Measurements from ENCODE around the gene CD1D.
"Not testable (repeated sequence)": the region's sequence is repeated elsewhere in the genome, so short reads cannot be mapped to it uniquely, and the experiment has no call there.

Gene CD1D

GRCh38 chr1:158180741-158181576 is at the start of gene CD1D:
TSS of gene CD1D (plus strand) at chr1:158180895. CDS start at chr1:158181102, 207 bp downstream.
- peak; percentile 7 for DNase-seq

DNA sequence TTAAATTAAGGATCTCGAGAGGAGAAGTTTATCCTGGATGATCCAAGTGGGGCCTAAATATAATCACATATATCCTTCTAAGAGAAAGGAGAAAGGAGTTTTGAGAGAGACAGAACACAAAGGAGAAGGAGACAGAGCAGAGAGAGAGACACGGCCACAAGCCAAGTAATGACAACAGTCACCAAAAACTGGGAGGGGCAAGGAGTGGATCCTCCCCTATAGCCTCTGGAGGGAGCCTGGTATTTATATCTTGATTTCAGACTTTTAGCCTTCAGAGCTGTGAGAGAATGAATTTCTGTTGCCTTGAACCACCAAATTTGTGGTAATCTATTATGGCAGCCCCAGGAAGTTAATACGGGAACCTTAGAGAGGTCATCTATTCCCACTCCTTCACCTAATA is 49.5 kb upstream of the CD1D start:
- no peak for DNase-seq

GRCh38 chr1:158140764-158141192 is 39.9 kb upstream of the CD1D start:
- DNase-seq = no peak

DNA sequence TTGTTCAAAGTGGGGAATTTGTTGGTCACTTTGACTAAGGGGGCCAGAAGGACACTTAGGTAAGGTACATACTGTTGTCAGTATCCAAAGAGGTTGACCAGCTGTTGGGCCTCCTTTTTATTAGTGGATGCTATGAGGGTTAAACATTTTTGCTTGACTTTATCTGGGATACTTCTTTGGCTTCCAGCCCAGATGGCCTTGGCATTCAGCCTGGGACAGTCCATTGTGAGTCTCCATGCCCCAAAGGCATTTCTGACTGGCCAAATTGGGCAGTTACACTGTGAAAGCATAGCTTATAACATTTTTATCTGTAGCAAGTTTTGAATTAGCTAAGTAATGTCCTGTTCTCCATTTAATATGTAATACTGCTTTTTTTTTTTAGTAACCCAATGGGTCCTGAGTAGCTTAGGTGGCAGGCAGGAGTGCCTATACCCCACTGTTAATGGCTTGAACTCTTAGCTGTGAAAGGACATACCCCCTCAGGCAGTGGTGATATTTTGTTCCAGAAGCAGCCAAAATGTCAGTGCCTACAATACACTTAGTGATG is 35.4 kb upstream of the CD1D start:
- no peak for DNase-seq

DNA sequence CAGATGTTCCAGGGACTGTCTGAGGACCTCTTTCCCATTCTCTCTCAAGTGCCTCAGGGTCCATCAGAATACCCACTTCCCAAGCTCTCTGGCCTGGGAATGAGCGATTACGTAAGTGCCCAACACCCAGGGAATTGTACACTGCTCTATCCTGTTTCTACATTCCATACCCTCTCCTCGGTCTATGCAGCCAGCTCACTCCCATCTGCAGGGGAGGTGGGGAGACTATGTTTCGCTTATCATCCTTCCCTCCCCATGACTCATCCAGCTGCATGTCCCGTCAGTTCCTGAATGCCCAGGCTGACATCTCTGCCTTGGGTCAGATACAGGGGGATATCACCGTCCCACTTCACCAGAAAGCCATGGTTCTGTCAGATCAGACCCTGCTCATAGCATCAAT is 34.5 kb upstream of the CD1D start:
- no peak for DNase-seq

DNA sequence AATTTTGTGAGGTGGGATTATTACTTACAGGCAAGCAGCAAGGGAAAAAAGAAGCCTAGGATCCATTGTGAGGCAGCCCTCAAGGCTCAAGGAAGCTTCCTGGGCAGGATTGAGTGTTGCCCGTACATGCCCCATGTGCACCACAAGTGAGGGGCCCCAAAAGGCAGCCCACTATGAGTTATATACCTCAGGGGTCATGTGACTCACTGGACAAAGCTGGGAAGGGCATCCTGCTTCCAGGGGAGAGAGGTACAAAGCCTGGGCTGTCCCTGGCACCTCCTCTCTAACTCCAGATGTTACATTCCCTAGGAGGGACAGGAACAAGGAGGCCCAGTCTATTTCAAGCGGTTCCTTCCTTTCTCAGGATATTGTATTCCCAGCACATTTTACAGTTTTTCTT is 34.0 kb upstream of the CD1D start:
- no peak for DNase-seq

GRCh38 chr1:158147401-158147800 is 33.3 kb upstream of the CD1D start:
- no peak for DNase-seq

DNA sequence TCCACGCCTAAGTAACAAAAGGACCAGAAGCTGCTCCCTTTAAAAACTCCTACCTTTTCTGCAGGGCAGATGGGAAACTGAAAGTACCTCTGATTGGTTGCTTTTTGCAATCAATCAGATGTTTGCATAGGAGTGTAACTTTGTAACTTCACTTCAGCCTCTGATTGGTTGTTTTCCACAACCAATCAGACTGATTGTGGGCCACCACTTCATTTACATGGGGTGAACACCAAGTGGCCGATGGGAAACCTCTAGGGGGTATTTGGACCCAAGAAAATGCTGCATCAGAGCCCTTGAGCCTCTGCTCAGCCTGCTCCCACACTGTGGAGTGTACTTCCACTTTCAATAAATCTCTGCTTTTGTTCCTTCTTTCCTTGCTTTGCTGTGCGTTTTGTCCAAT is 32.8 kb upstream of the CD1D start:
- no peak for DNase-seq

GRCh38 chr1:158148468-158148867 is 32.2 kb upstream of the CD1D start:
- DNase-seq = no peak

- no peak for DNase-seq
Observed at GRCh38 chr1:158149175-158149574, 31.5 kb upstream of the CD1D start.

DNA sequence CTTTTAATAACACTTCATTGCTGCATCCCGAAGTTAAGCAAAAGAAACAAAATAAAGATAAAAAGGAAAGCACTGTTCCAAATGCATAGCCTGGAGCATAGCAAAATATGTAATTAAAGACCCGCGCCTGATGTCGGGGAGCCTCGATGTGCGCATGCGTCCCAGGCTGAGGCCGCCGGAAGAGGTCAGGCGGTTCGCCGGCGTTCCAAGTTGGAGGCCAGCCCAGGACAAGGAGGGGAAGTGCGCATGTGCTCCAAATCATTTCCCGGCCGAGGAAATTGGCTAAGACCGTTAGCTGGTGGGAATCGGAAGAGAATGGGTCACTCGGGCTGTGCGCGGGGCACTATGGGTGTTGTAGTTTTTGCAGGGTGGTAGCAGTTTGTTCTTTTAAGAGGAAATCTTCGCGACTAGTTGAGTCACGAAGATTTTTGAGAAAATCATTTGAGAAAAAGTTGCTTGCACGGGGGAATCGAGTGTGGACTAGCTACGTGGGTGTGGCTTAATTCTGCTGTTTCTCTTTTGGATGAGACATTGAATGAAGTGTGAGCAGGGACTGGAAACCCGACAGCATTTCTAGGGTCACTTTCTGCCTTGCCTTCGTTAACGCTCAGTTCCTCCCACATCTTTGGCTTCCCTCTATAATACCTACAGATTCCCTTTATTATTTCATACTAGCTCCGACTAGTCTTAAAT is 31.0 kb upstream of the CD1D start:
- DNase-seq = peak; percentile 85

DNA sequence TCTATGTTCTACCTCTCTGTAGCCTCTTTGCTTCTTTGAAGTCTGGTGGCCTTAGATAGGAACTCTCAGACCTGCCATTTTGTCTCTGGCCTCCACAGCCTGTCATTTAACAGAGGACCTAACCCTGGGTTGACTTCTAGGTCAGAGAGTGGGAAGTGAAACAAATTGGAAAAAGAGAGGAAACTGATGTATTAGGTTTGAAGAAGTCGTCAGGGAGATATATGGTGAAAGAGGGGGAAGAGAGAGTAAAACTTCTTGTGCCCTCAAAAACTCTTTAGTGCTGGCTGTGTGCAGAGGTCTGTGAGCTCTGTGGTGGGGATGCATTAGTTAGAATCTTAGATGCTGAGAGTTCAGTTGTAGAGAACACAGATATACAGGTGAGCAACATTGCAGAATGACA is 30.2 kb upstream of the CD1D start:
- no peak for DNase-seq

DNA sequence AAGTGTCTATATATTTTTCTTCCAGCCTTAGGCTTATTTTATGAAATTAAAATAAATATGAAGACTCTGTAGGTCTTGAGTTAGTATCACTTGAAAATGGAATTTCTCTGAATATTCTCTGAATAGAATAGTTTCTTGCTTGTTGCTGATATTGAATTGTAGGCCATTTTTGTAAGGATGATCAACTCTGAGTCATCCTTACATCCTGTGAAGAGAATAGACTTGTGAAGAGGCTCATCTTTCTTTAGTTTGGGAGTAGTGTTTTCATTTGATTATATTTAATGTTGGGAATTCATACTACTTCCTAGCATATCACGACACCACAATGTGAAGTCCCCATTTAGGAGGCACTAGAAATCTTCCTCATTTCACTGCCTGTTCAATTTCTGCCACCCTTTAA is 27.5 kb upstream of the CD1D start:
- DNase-seq = no peak

DNA sequence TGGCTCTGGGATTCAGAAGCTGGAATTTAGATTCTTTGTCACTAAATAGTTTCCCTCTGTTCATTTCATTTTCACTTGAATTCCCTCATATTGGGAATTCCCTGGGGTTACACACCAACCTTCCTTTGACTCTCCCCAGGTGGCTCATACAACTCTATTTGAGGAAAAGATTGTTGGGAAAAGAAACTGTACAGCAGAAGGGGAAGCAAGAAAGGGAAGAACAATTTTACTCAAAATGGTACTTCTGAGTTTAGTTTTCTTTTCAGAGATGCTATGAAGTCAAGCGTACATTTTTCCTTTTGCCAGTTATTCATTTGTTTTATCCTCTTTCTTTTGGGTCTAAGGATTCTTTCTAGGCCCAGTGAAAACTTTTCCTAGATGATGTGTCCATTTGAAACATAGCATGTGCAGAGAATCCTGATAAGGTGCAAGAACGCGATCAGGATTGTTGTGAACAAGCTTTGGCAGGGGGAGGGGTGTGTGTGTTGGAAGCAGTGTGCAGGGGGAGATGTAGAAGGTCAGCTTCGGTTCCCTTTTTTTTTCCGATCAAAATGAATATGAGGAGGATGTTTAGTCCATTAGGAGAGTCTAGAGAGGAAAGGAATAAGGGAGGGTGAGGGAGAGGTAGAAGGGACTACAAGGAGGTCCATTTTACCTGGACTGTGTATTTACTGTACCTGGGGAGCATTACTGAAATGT is 26.8 kb upstream of the CD1D start:
- no peak for DNase-seq

DNA sequence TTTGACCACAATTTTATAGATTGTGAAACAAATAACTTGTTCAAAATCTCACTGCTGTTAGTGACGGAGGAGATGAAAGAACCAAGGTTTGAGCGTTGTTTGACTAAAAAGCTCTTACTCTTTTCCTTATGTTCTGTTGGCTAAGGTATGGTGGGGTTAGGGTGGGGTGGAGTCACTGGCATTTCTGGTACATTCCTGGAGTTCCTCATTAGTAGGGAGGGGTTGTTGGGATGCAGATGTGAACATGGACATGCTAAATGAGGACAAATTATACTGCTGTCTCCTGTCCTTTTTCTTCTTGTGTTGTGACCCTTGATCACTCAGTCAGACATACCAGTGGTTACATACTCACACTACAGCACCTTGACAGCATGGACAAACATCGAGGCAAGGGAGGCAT is 26.2 kb upstream of the CD1D start:
- DNase-seq = no peak

- DNase-seq = no peak
Observed at GRCh38 chr1:158155673-158156072, 25.0 kb upstream of the CD1D start.

DNA sequence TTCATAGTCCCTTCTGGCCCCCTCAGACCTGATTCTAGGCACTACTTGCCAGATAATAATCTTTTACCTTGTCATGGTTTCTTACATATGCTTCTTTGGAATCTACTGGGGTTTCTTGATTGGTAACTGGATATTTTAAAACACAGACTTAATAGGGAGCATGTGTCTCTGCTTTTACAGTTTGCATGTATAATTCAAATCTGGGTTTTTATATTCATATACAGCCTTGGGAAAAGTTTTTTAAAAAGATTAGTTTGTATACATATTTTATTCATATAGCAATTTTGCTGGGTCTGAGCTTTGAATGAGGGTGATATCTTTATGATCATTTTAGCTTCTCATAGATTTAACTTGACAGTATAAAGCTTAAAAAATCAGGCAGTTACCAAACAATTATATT is 21.1 kb upstream of the CD1D start:
- no peak for DNase-seq

DNA sequence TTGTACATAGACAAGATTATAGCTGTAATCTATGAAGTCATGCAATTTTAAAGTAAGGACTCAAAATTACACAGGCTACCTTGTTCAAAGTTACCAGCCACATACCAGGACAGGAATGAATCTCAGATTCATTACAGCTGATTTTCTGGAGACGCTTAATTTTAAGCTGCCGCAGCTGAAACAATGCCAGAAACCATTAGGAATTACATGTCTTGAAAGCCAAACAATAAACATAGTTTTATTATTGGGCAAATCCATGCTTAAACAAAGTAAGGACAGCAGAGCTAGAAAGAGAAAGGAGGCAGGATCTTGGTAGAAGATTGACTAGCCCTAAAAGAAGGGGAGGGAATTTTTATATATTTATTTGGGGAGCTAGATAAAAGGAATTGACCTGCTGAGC is 19.2 kb upstream of the CD1D start:
- no peak for DNase-seq

GRCh38 chr1:158163000-158163947 is 17.4 kb upstream of the CD1D start:
- DNase-seq = no peak

GRCh38 chr1:158169105-158169504 is 11.6 kb upstream of the CD1D start:
- no peak for DNase-seq

DNA sequence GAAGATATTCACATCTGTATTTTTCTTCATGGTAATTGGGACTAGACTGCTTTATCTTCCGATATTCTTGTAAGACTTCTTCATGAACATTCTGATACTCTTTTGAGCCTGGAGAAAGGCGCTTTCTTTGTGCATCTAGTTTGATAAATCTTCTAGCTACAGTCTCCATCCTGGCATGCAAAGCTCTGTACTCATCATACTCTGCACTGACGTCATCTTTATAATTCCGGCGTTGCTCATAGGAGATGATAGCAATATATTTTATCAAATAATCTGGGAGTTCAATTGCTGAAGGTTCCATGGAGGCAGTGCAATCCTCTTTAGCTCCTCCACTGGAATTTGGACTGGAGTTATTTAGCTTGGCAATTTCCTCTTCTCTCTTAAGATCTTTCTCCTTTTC is 4.8 kb upstream of the CD1D start:
- not testable (repeated sequence) for DNase-seq

- no peak for DNase-seq
Observed at GRCh38 chr1:158176399-158176798, 4.3 kb upstream of the CD1D start.

Measured in activated CD4-positive, alpha-beta T cell treated with anti-CD3 and anti-CD28 coated beads, Interleukin-2, amount 50 U/mL, for 16 hours (primary cell).